ENCODE measurements around the gene NFKBIB.

DNA sequence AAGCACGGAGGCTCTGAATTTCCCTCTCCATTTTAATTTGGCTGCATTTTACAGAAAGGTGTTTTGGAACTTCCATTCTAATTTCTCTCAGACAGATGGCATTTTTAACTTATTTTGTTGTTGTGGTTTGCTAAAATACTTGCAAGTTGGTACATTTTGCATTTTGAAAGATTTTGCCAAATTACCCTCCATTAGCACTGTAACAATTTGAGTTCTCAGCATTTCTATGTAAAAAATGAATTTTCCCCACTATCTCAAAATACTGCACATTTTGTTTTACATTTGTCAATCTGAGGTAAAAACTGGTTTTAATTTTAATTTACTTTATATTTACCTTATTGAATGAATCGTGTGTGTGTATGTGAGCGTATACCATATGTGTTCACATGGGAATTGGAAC lies 43.0 kb upstream of the NFKBIB start:
- no peak for TF ChIP-seq EZH2 (IDR thresholded peaks at IDR 0.05)
- TF ChIP-seq, protein P1, sequence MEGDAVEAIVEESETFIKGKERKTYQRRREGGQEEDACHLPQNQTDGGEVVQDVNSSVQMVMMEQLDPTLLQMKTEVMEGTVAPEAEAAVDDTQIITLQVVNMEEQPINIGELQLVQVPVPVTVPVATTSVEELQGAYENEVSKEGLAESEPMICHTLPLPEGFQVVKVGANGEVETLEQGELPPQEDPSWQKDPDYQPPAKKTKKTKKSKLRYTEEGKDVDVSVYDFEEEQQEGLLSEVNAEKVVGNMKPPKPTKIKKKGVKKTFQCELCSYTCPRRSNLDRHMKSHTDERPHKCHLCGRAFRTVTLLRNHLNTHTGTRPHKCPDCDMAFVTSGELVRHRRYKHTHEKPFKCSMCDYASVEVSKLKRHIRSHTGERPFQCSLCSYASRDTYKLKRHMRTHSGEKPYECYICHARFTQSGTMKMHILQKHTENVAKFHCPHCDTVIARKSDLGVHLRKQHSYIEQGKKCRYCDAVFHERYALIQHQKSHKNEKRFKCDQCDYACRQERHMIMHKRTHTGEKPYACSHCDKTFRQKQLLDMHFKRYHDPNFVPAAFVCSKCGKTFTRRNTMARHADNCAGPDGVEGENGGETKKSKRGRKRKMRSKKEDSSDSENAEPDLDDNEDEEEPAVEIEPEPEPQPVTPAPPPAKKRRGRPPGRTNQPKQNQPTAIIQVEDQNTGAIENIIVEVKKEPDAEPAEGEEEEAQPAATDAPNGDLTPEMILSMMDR (IDR thresholded peaks at IDR 0.05 in 2 of 3, conservative IDR thresholded peaks at IDR 0.05 in 1 of 3; ENCODE audit: borderline replicate concordance in 1 of 3, insufficient read depth in 1 of 3, low read depth in 2 of 3, low read length in 2 of 3): no peak
- TF ChIP-seq SRF (IDR thresholded peaks at IDR 0.05; ENCODE audit: low read depth): no peak
- no peak for TF ChIP-seq SIN3A (IDR thresholded peaks at IDR 0.05; ENCODE audit: low read depth)
